Upper lobe of left lung (tissue), 6 donors: ENCODE results near the gene POGK. TPM values are rescaled to one million over a fixed set of nuclear protein-coding genes. Genes with fewer than 3 reads are reported as not detected.

ENCODE experiments used
- ATAC-seq, 2 donors: fragments of 200-7000 bp; cut with Tn5 transposase; one replicate each; pipeline ENCODE4 v1.9.1; 2022; ENCODE audit warnings: mild to moderate bottlenecking in 2 of 2, moderate library complexity in 2 of 2; ENCODE audit not compliant: low FRiP score in 2 of 2
- DNase-seq, 2 donors: peaks; one replicate each; pipeline ENCODE4 v3.0.0-alpha.2; 2019 to 2020
- H3K27ac ChIP-seq, 4 donors: fragments of 200-600 bp; sonication (generic); one replicate each; pipeline ENCODE4 v1.5.1; 2016 to 2019
- H3K27me3 ChIP-seq, 4 donors: fragments of 200-600 bp; sonication (generic); one replicate each; pipeline ENCODE4 v1.5.1; 2017 to 2019
- H3K36me3 ChIP-seq, 4 donors: fragments of 200-600 bp; sonication (generic); one replicate each; pipeline ENCODE4 v1.5.1; 2016 to 2019
- H3K4me1 ChIP-seq, 4 donors: fragments of 200-600 bp; sonication (generic); one replicate each; pipeline ENCODE4 v1.5.1; 2018 to 2019
- H3K4me3 ChIP-seq, 4 donors: fragments of 200-600 bp; sonication (generic); one replicate each; pipeline ENCODE4 v1.5.1; 2017 to 2019; ENCODE audit warnings: mild to moderate bottlenecking in 2 of 4, moderate library complexity in 1 of 4
- H3K9me3 ChIP-seq, 4 donors: fragments of 200-600 bp; sonication (generic); one replicate each; pipeline ENCODE4 v1.5.1; 2018 to 2019
- CTCF ChIP-seq, 6 experiments: fragments of 450-650 bp in 4 of 6; fragments of 200-600 bp in 2 of 6; sonication (generic) in 2 of 6; IDR thresholded peaks; one replicate each; pipeline ENCODE4 v1.5.1; 2016 to 2019; ENCODE audit warnings: antibody characterized with exemption in 6 of 6
- EP300 ChIP-seq, 4 donors: sonication (generic); formaldehyde crosslinking; IDR thresholded peaks; one replicate each; pipeline ENCODE4 v1.5.1; 2017; ENCODE audit warnings: antibody characterized with exemption in 4 of 4, control low read depth in 2 of 4
- POLR2A ChIP-seq, 4 donors: fragments of 450-650 bp; IDR thresholded peaks; one replicate each; pipeline ENCODE4 v1.5.1; 2016 to 2017; ENCODE audit warnings: antibody characterized with exemption in 4 of 4, mild to moderate bottlenecking in 2 of 4
- POLR2AphosphoS5 ChIP-seq, 2 donors: sonication (generic); formaldehyde crosslinking; IDR thresholded peaks; one replicate each; pipeline ENCODE4 v1.5.1; 2017; ENCODE audit warnings: antibody characterized with exemption in 2 of 2
- WGBS, 2 donors: methylation state at CpG; one replicate each; pipeline ENCODE4 v1.1.5; 2017 to 2018; 5-methylcytosine and 5-hydroxymethylcytosine counted together
- total RNA-seq, 6 donors: library from RNA; depleted of rRNA in 4 of 6; stranded (reverse); fragments of >200 nt in 4 of 6; gene quantifications; one replicate each; pipeline versions ENCODE4 v1.1.0 to v1.2.1, GENCODE V29; 2016 to 2021
- donor health status: DM: no; HTN: no; CAD: no; lungs with moderate emphysema.
- donor health status: DM: no; HTN: yes; CAD: no; lungs with severe emphysema.

The POGK gene
- total RNA-seq, 6 donors from 2014 or later: 45.9 to 78.0 (median 67.8) TPM

- Histone ChIP-seq H3K4me3 (no peak overlapping the region), H3K36me3 (no peaks in the 10 kb centered on the region), H3K27me3 (no peaks in the 10 kb centered on the region), H3K9me3 (no peaks in the 10 kb centered on the region), H3K4me1 (no peaks in the 10 kb centered on the region), H3K27ac (no peak overlapping the region)
- WGBS, 2 donors: 68 to 72% methylated on average over 2 of the region's 2 CpGs
- ATAC-seq: no peak
- TF ChIP-seq POLR2AphosphoS5 (IDR thresholded peaks at IDR 0.05) (no peak), EP300 (IDR thresholded peaks at IDR 0.05) (no peak), POLR2A (IDR thresholded peaks at IDR 0.05) (no peak), CTCF (IDR thresholded peaks at IDR 0.05) (no peak)
- no peak for DNase-seq
Observed at GRCh38 chr1:166905136-166905535, 65.9 kb downstream of the POGK start.

GRCh38 chr1:166905900-166906299, 66.6 kb downstream of the POGK start:
- 85 to 93% methylated on average over 3 of the region's 3 CpGs for WGBS, 2 donors
- Histone ChIP-seq H3K36me3 (no peaks in the 10 kb centered on the region), H3K27ac (no peak overlapping the region), H3K27me3 (no peaks in the 10 kb centered on the region), H3K9me3 (no peaks in the 10 kb centered on the region), H3K4me3 (no peak overlapping the region), H3K4me1 (no peaks in the 10 kb centered on the region)
- TF ChIP-seq POLR2AphosphoS5 (IDR thresholded peaks at IDR 0.05) (no peak), EP300 (IDR thresholded peaks at IDR 0.05) (no peak), POLR2A (IDR thresholded peaks at IDR 0.05) (no peak), CTCF (IDR thresholded peaks at IDR 0.05) (no peak)
- no peak for DNase-seq
- peak in 1 of 2 donors; percentile 57 for ATAC-seq

Other genes with a start within 250 kb of the POGK start
- 10 to 100 TPM in 2 of 6 donors, 1 to 10 TPM in 4; 2.6 to 15.3 (median 8.5) TPM for gene TADA1, start 36.8 kb downstream of the POGK start, total RNA-seq
- 1 to 10 TPM in 3 of 6 donors, under 1 TPM in 3; under 0.01 to 3.3 (median 0.84) TPM for gene ILDR2, start 136.1 kb downstream of the POGK start, total RNA-seq
- not detected for gene MAEL, start 149.8 kb downstream of the POGK start, total RNA-seq